Body of pancreas (tissue), 4 donors: ENCODE results near the gene MTA3.

ENCODE experiments used
- CTCF ChIP-seq, 7 experiments: fragments of 450-650 bp in 4 of 7; fragments of 200-600 bp in 3 of 7; sonication (generic) in 3 of 7; IDR thresholded peaks; one replicate each; pipeline ENCODE4 v1.5.1; 2016 to 2019; ENCODE audit warnings: antibody characterized with exemption in 7 of 7
- POLR2A ChIP-seq, 3 donors: fragments of 450-650 bp; IDR thresholded peaks; one replicate each; pipeline ENCODE4 v1.6.1; 2016; ENCODE audit warnings: antibody characterized with exemption in 3 of 3, mild to moderate bottlenecking in 2 of 3

DNA sequence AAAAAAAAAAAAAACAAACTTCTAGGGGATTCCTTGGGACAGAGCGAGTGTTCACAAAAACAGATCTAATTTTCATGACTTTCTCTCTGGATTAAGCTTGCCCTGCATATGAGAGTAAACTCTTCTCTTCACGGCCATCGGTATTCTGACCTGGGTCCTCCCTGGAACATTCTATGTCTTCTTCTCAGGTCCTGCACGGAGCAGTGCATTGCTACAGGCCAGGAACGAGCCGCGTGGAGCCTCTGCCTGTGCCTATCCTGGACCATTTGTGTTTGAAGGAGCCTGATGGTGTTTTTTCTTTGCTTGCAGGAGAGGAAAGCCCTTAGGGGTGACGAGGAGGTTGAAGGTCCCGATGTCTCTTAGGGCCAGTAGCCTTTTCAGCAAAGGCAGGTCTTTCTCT, 197.3 kb downstream of the MTA3 start:
- no peak for TF ChIP-seq POLR2A (IDR thresholded peaks at IDR 0.05)
- TF ChIP-seq CTCF (IDR thresholded peaks at IDR 0.05) = no peak
